ENCODE measurements around the gene PROKR2.

Gene PROKR2

DNA sequence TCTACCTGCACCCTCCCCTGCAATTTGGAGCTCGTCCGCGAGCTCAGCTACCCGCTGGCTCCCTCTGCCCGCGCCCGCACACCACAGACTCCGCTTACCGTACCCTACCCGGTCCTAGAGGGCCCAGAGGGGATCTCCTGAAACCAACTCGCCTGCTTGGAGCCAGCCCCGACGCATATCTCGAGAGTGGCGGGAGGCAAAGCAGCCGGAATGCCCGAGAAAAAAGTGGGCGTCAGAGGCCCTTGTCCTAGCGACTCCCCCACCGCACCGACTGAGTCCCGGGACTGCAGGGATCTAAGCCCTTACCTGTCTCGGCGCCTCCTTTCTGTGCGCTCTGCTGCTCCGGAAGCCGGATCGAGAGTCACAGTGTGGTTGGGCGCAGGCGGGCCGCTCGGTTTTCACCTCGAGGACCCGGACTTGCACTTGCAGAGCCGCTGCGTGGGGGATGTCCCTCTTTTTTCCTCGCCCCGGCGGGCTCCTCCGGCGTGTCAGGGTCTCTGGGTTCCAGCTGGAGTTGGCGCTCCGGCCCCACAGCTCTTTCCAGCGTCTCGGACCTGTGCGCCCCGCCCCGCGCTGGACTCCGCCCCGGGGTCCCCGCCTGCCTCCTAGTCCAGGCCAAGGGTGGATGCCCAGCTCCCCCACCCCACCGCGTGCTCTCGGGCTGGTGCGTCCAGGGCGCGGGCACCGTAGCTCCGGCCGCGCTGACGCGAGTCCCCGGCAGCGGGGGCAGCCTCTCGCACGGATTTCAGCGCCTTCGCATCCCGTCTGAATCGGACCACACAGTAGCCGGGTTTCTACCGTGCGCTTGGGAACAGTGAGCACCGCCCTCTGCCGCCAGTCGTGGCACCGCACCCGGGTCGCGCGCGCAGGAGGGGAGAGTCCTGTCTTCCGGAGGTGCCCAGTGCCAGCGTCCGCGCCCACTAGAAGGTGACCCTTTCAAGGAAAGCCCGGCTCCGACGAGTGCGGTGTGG lies at the start of gene PROKR2:
Gene PROKR2, minus strand, starts transcription at position 767 of the 971 bp plus-strand sequence. CDS start 2,585 bp downstream, outside the sequence.
- DNase-seq, result no peak

DNA sequence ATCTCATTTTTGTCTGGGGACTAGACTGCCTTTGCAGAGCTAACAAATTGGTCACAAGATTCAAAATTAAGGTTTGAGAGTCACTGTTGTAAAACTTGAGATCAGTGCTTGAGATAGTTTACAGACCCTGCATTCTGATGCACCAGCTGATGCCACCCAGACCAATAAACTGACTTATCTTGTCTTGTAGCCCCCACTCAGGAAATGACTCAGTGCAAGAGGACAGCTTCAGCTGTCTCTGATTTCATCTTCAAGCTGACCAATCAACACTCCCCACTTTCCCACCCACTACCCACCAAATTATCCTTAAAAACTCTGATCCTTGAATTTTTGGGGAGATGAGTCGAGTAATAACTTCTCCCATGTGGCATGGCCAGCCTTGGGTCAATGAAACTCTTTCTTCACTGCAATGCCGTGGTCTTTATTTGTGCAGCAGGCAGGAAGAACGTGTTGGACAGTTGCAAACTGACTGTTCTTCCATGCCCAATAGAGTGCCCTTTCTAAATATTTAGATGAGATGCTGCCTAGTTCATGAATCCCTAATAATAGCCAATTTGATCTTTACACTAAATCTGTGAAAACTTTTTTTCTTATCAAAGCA lies 48.3 kb upstream of the PROKR2 start:
- DNase-seq, result no peak

DNA sequence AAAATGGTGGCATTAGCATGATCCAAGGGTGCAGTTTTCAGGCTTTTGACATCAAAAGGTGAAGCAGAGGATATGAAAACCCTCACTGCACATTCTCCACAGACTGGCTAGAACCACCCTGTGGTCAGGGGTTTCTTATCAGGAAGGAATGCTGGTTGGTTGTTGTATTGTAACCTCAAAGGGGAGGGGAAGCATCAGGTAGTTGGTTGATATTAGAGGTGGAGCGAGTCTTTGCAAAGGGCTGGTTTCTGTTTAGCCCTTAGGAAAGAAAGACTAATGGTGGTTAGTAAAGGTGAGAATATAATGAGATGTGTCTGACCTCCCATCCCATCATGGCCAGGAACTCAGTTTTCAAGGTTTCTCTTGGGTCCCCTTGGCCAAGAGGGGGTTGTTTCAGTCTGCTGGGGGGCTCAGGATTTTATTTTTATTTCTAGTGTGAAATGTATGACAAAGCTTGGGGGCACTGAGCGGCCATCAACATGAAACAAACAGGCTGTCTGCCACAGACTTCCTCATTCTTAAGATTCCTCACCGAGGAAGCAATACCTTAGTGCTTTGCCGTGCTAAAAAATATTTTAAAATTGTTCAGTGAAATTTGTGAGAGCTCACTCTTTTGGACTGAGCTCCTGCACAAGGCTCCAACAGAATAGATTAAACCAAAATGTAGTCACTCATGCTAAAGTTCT lies 47.5 kb upstream of the PROKR2 start:
- DNase-seq, result no peak

DNA sequence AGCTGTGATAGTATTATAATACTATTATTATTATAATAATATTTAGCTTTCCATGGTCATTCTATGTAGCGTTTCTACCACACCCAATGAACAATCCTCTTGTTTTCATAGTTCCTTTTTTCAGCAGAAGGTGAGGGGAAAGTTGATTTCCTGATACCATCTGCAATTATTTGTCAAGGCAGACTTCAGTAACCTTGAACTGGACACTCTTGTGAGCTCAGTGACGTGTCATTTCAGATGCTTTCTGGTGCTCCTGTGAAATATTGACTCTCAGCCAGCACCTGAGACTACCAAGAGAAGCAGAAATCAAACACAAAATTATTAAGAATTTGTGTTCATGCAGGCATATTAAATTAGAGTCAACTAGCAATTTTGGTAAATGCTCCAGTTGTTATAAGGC lies 46.0 kb upstream of the PROKR2 start:
- DNase-seq, result no peak

DNA sequence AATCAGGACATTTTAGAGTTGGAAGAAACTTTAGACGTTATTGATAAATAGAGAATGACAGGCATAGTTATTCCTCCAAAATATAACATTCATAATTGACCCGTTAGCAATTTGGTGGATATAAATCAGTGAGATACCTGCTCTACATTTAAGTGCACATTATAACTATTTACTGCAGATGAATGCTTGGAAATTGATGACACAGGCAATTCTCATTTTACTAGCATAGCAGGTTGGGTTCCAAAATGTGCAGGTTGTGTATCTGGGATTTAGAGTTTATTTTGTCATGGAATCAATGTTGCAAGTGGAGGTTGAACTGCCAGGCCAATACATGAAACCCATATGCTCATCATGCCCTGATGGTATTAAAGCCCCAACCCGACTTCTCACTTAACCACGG lies 44.4 kb upstream of the PROKR2 start:
- no peak for DNase-seq

DNA sequence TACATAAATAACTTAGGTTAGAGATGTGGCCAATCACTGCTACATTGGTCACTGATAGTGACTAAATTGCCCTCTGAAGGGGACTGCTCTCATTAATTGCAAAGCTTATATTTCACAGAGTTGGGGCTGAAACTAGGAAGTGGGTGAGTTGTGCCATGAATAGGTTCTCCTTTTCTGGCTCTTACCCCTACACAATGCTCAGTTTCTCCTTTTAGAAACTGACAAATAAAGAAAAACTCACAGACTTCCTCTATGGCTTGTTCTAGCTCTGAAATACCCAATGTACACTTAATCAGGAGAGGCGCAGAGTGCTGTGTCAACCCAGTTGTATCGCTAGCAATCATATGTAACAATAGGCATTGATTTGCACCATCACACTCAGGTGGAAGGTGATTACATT lies 41.2 kb upstream of the PROKR2 start:
- DNase-seq, result no peak

DNA sequence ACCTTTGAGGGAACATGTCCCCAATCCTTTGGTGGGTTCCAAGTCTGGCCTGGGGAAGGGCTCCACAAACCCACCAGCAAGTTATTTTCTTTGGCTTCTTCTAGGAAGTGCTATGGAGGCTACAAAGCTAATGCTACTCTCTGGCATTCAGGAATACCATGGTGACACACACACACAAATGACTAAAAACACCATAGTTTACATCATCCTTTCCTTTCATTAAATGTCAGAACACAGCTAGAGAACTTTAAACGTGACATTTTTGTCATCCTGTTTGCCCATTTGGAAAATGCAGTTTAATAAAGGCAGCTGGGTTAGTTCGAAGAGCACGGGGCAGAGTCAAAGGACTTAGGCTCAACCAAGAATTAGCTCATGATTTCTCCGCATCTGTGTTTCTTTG lies 40.2 kb upstream of the PROKR2 start:
- no peak for DNase-seq

DNA sequence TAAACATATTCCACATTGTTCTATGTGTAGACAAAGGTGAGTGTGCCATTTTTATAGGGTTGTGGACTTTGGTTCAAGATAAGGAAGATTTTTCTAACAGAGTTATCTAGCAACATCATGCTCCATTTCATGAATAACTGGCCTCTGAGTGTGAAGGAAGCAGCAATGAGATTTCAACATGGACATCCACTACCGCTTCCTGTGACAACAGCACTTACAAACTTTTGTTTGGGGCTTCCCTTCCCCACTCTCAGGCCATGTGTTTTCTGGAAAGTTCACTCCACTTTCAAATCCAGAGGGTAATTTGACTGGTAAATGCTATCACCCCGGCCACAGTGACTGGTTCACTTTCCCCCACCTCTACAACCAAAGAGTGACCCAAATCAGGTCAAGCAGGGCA lies 38.1 kb upstream of the PROKR2 start:
- no peak for DNase-seq

DNA sequence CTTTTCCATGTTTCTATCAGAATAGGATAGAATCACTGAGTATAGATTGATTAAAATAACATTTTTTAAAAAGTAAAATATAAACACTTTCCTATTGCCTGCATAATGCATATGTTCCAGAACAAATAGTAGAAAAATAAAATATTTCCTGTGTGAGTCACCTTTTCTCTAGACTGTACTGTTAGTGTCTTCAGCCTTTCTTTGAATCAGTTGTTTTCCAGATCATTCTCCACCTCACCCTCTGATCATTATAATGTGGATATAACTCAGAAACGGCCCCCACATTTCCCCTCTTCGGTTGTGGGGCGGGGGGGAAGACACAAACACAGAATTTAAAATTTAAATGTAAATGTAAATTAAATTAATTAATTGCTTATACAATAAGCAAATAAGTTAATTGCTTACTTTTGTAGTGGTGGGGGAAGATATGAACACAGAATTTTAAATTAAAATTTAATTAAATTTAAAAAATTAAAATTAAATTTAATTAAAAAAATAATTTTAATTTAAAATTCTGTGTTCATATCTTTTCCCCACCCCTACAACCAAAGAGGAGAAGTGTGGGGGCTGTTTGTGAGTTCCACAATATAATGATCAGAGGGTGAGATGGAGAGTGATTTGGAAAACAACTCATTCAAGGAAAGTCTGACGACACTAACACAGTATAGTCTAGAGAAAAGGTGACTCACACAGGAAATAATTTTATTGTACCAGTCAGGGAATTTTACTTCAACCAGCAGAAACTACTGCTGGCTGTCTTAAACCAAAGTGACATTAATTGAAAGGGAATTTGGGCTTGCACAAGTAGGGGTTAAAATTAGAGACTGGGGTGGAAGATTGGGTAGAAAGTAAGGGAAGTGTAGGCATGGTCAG lies 37.1 kb upstream of the PROKR2 start:
- no peak for DNase-seq

DNA sequence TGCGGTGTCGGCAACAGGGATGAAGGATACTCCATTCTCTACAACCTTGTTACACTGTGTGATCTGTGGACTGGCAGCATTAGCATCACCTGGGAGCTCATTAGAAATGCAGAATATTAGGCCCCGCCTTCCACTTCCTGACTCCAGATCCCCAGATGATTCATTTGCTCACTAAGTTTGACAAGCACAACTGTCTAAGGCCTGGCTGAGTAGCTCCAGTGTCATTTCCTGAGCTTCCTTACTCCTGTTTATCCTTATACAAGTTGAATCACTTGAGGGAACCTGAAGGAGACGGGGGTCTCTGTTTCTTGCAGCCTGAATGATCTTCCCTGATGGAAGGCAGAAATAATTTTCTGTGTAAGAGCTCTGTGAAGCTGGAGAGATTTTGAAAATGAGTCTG lies 32.7 kb upstream of the PROKR2 start:
- DNase-seq, result no peak

DNA sequence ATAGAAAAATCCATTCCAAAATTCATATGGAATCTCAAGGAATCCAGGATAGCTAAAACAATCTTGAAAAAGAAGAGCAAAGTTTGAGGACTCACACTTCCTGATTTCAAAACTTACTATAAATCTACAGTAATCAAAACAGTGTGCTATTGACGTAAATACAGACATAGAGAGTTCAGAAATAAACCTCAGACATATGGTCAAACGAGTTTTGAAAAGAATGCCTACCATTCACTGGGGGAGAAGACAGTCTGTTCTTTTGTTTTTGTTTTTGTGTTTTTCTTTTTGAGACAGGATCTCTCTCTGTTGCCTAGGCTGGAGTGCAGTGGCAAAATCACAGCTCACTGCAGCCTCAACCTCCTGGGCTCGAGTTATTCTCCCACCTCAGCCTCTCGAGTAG lies 25.3 kb upstream of the PROKR2 start:
- DNase-seq, result no peak

DNA sequence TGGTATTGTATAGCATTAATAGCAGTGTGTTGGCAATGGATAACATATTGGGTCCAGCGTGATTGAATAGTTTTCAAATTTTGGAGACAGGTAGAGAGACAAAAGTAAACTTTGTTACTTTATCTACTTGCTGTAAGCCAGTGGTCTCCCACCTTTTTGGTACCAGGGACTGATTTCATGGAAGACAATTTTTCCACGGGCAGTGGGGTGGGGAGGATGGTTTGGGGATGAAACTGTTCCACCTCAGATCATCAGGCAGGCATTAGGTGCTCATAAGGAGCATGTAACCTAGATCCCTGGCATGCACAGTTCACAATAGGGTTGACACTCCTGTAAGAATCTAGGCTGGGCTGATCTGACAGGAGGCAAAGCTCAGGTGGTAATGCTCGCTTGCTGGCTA lies 14.6 kb upstream of the PROKR2 start:
- DNase-seq, result no peak

DNA sequence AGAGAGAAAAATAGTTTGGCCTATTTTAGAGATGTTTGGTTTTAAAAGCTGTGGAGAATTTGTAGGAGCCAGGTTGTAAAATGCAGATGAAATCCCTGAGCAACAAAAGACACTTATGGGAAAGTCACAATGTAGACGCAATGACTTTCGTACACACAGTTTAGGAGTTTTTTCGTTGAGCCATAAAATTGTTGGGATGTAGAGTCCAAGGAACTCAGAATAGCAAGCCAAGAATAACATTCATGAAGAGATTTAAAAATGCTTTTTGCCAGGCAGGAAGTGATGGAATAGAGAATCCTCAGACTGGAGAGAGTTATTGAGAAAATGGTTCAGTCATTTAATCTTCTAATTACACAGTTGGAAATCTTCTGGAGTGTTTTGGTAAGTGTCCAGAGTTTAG lies 11.5 kb upstream of the PROKR2 start:
- DNase-seq, result no peak

DNA sequence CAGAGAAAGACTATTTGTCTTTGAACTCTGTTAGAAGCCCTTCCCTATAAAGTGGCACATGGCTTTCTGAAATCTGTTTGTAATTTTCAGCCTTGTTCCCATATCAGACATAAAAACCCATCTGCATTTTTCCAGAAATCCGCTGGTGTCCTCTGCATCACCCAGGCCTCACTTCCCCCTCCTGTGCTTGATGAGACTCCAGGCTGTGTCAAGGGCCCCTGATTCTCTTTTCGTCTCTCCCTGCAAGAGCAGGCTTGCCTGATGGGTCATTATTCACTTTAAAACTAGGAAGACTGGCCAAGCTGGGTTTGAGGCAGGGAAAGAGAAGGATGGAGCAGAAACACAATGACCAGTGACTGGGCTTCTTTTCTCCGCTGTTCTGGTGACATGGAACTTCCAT lies 10.6 kb upstream of the PROKR2 start:
- DNase-seq, result no peak

DNA sequence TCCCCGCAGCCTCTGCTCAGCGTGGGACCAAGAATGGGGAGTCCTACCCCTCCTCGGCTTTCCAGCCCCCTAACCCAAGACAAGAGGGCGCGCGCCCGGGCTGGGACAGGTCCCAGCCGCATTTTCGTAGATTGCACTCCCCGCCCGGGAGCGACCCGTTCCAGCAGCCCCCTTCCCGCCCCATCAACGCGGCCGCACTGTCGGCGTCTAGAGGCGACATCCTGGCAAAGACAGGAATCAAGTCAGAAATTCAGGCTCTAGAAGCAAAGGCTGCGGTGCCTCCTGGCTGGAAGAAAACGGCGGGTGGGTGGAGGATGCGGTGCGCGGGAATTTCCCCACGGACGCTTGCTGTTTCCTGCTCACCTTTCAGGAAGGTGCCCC lies 957 bp downstream of the PROKR2 start:
- DNase-seq, result no peak

DNA sequence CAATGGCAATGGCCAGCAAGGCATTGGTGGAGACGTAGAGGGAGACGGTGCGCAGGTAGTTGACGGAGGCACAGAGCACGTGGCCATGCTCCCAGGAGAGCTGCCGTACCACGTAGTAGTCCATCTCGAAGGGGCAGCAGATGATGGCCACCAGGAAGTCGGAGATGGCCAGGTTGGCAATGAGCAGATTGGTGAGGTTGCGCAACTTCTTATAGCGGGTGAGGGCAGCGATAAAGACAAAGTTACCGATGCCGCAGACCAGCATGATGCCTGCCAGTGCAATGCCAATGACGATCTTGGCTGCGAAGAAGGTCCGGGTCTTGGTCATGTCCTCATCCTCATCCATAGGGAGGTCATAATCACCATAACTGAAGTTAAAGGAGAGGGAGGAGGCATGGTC lies 2.8 kb downstream of the PROKR2 start:
- no peak for DNase-seq

DNA sequence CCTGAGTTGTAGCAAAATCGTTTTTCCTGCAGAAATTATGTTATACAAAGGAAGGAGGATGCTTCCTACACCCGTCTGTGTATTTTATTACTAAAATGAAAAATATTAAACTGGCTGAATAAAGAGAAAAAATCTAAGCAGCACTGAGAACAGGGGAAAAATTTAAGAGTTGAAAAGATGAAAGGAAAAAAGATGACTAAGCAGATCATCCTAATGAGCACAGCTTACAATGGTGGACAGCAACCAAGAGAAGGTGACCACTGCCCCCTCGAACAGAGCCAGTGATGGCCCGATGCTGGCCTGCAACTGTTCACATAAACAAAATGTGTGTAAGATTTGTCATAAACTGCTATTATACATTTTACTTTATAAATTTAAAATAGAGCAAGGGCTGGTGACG lies 4.2 kb downstream of the PROKR2 start:
- DNase-seq, result no peak

DNA sequence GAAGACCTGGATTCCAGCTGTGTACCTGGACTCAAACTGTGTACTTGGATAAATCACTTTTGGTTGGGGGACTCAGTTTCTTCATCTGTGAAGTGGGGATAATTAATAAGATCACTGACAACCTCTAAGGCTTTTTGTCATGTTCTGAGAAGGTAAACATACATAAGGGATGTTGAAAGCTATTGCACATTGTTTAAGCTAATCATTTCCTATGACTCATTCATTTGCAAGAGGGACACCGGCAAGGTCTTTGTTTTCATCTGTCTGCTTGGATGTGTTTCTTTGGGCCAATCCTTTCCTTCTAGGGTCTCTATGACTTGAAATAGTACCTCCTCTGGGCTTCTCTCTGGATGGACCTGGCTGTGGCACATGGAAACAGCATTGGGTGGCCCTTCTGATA lies 6.8 kb downstream of the PROKR2 start:
- DNase-seq, result no peak

DNA sequence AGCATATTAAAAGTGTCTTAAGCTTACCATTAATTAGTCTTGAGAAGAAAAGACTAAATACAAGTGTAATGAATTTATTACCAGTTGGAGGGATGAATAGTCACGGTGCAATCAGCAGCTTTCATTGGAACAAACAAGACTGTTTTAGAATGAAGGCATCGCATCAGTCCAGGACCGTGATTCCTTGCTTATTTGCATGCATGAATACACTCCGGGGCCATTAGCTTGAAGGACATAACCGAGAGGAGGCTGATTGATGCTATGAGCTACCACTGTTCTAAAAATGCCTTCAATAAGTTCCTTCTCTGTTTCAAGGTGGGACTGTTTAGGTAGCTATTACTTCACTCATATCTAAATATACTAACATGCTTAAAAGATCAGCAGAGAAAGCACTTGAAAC lies 17.9 kb downstream of the PROKR2 start:
- no peak for DNase-seq

DNA sequence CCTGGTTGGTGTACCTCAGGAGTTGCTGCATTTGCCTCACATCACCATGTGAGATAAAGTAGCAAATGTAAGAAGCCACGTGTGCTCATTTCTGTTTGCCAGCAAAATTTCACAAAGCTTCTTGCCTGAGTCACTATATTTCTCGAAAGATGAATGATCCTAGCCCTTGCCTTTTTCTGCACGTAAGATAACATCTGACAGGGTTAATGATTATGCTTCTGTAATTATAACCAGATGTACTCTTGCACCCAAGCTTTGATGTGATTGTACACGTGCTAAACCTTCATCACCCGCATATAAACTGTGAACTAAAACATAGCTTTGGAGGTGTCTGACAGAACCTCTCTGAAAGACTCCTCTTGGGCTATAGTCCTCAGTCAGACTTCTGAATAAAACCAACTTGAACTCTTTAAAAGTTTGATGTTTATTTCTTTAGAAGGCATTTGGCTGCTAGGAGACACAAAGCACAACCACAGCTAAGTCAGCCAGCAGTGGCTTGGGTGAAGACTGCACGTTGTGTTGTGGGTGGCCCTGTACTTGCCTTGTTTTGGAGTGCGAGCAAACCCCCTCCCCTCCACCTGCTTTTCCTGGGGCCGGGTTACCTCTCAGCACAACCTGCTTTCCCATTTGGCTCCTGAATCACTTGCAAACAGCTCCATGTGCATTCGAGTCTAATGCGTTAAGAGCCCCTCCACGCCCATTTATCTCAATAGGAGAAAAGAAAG lies 19.3 kb downstream of the PROKR2 start:
- DNase-seq, result no peak

DNA sequence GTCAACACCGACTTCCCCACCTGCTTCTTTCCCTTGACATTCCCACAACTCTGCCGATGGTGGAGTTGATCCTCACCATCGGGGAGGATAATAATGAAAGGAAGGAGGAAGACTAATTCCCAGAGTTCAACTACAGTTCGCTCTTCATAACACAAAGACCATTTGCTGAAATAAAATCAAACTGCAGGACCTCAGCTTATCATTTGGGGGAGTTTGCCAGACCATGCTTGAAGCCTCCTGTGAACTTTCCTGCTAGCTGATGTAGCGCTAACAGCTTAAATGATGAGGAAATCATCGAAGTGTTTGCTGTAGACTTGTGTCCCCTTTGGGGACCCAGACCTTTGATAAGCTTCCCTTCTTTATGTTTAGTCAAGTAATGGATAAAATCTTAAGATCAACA lies 26.2 kb downstream of the PROKR2 start:
- no peak for DNase-seq

DNA sequence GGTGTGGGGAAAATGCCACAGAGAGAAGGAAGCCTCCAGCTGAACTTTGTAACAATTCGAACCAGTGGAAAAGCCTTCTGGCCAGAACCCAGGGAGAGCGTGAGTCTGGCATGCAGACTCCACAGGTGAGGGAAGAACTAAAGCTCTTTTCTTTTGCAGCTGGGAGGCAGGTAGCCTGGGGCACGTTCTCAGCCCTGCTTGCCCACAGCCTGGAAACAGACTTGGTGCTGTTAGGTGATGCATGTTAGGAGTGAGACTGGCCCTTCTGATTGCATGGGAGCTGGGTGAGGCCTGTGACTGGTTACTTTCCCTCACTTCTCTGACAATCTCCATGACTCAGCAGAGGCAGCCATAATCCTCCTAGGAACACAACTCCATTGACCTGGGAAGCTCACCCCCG lies 34.2 kb downstream of the PROKR2 start:
- no peak for DNase-seq
